Measurements from ENCODE around the gene FST. TPM values are rescaled to one million over a fixed set of nuclear protein-coding genes. Genes with fewer than 3 reads are reported as not detected.
A peak's percentile ranks its signal among the peaks of the same experiment; 100 is the strongest.

The FST gene
- total RNA-seq, result 1.2 TPM

- DNase-seq (ENCODE audit: low spot score in 2 of 2) (peak; percentile 45 to 60), FAIRE-seq (no peak)
These were observed at the start of gene FST for GRCh38 chr5:53480416-53481158. TSS of gene FST (plus strand) at chr5:53480629. CDS start at chr5:53480792, 163 bp downstream.

- no peak for FAIRE-seq
- DNase-seq (ENCODE audit: low spot score in 2 of 2), result no peak
These were observed 48.8 kb upstream of the FST start for GRCh38 chr5:53431665-53432064.

GRCh38 chr5:53433026-53433425 lies 47.4 kb upstream of the FST start:
- FAIRE-seq (no peak), DNase-seq (ENCODE audit: low spot score in 2 of 2) (no peak)

- DNase-seq (ENCODE audit: low spot score in 2 of 2) (no peak), FAIRE-seq (no peak)
These were observed 45.9 kb upstream of the FST start for GRCh38 chr5:53434541-53434940.

GRCh38 chr5:53436480-53437191 lies 43.8 kb upstream of the FST start:
- no peak for FAIRE-seq
- no peak for DNase-seq (ENCODE audit: low spot score in 2 of 2)

- no peak for FAIRE-seq
These were observed 42.4 kb upstream of the FST start for GRCh38 chr5:53438079-53438478.

GRCh38 chr5:53438486-53439472 lies 41.6 kb upstream of the FST start:
- FAIRE-seq (no peak), DNase-seq (ENCODE audit: low spot score in 2 of 2) (no peak)

More at GRCh38 chr5:53438079-53438478, 42.4 kb upstream of the FST start:
- no peak for DNase-seq (ENCODE audit: low spot score in 2 of 2)

GRCh38 chr5:53442961-53443360 lies 37.5 kb upstream of the FST start:
- FAIRE-seq, result no peak
- DNase-seq (ENCODE audit: low spot score in 2 of 2), result no peak

GRCh38 chr5:53445569-53445968 lies 34.9 kb upstream of the FST start:
- DNase-seq (ENCODE audit: low spot score in 2 of 2), result no peak
- no peak for FAIRE-seq

GRCh38 chr5:53446908-53447307 lies 33.5 kb upstream of the FST start:
- FAIRE-seq (no peak), DNase-seq (ENCODE audit: low spot score in 2 of 2) (no peak)

- no peak for FAIRE-seq
These were observed 31.6 kb upstream of the FST start for GRCh38 chr5:53448851-53449250.

GRCh38 chr5:53453898-53454718 lies 26.3 kb upstream of the FST start:
- no peak for FAIRE-seq
- DNase-seq (ENCODE audit: low spot score in 2 of 2), result no peak

More at GRCh38 chr5:53448851-53449250, 31.6 kb upstream of the FST start:
- DNase-seq (ENCODE audit: low spot score in 2 of 2), result no peak

- FAIRE-seq, result no peak
- DNase-seq (ENCODE audit: low spot score in 2 of 2), result no peak
These were observed 25.8 kb upstream of the FST start for GRCh38 chr5:53454719-53455000.

- no peak for FAIRE-seq
- no peak for DNase-seq (ENCODE audit: low spot score in 2 of 2)
These were observed 24.1 kb upstream of the FST start for GRCh38 chr5:53456366-53456765.

GRCh38 chr5:53463909-53464621 lies 16.4 kb upstream of the FST start:
- no peak for FAIRE-seq
- DNase-seq (ENCODE audit: low spot score in 2 of 2), result no peak

- no peak for FAIRE-seq
- no peak for DNase-seq (ENCODE audit: low spot score in 2 of 2)
These were observed 15.7 kb upstream of the FST start for GRCh38 chr5:53464722-53465121.

- FAIRE-seq, result no peak
- no peak for DNase-seq (ENCODE audit: low spot score in 2 of 2)
These were observed 10.3 kb upstream of the FST start for GRCh38 chr5:53469946-53470687.

GRCh38 chr5:53472279-53472678 lies 8.2 kb upstream of the FST start:
- FAIRE-seq (no peak), DNase-seq (ENCODE audit: low spot score in 2 of 2) (no peak)
